ENCODE measurements around the gene MYO18A. TPM values are rescaled to one million over a fixed set of nuclear protein-coding genes. Genes with fewer than 3 reads are reported as not detected.

Gene MYO18A
- total RNA-seq, 4 donors from 2014 or later: 33.2 to 104 (median 59.3) TPM

DNA sequence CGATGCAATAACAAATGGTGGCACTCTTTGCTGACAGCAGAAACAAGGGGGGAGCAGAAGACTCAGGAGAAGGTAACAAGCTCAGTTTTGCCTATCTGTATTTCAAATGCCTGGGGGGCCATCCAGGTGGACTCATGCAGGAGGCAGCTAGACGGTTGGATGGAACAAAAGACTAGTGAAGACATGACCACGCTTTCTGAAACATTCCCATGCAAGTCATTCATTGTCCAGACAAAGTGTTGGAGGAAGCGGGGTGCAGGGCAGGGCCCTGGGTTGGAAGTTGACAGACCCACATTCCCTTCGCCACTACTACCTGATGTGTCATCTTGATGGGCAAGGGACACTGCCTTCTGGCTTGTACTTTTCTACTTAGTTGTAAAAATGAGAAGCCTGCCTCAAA, 36.7 kb upstream of the MYO18A start:
- TF ChIP-seq, protein P1, sequence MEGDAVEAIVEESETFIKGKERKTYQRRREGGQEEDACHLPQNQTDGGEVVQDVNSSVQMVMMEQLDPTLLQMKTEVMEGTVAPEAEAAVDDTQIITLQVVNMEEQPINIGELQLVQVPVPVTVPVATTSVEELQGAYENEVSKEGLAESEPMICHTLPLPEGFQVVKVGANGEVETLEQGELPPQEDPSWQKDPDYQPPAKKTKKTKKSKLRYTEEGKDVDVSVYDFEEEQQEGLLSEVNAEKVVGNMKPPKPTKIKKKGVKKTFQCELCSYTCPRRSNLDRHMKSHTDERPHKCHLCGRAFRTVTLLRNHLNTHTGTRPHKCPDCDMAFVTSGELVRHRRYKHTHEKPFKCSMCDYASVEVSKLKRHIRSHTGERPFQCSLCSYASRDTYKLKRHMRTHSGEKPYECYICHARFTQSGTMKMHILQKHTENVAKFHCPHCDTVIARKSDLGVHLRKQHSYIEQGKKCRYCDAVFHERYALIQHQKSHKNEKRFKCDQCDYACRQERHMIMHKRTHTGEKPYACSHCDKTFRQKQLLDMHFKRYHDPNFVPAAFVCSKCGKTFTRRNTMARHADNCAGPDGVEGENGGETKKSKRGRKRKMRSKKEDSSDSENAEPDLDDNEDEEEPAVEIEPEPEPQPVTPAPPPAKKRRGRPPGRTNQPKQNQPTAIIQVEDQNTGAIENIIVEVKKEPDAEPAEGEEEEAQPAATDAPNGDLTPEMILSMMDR (IDR thresholded peaks at IDR 0.05): no peak
- no peak for TF ChIP-seq POLR2A (IDR thresholded peaks at IDR 0.05)
- no peak overlapping the region for H3K27ac ChIP-seq
- H3K9me3 ChIP-seq: no peaks in the 10 kb centered on the region
- intact Hi-C loops (cut with DNase I; ENCODE audit: low total_unique reads): no loop called here
- DNase-seq: no peak
- H3K27me3 ChIP-seq: no peaks in the 10 kb centered on the region
- H3K4me1 ChIP-seq: no peaks in the 10 kb centered on the region
- no peaks in the 10 kb centered on the region for H3K36me3 ChIP-seq
- H3K4me3 ChIP-seq: no peak overlapping the region

DNA sequence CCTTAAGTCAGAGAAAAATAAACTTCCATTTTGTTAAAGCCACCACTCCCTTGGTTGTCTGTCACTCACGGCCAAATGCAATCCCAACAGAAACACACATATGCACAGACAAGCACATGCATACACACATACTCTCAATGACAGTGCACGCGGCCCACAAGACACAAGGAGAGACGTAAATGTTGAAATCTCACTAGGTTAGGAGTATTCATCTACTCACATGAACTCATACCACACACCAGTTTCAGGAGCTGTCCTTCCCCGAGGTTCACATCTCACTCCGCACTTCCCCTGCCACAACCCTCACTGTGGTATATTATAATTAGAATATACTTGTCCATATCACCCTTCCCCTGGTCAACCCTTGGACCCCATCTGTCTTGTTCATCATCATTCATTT, 36.0 kb upstream of the MYO18A start:
- Histone ChIP-seq H3K36me3 (no peaks in the 10 kb centered on the region), H3K27me3 (no peaks in the 10 kb centered on the region), H3K9me3 (no peaks in the 10 kb centered on the region), H3K4me1 (no peaks in the 10 kb centered on the region), H3K27ac (no peak overlapping the region), H3K4me3 (no peak overlapping the region)
- no peak for DNase-seq
- intact Hi-C loops (cut with DNase I; ENCODE audit: low total_unique reads): no loop called here
- TF ChIP-seq, protein P1 (IDR thresholded peaks at IDR 0.05): no peak
- TF ChIP-seq POLR2A (IDR thresholded peaks at IDR 0.05): no peak

DNA sequence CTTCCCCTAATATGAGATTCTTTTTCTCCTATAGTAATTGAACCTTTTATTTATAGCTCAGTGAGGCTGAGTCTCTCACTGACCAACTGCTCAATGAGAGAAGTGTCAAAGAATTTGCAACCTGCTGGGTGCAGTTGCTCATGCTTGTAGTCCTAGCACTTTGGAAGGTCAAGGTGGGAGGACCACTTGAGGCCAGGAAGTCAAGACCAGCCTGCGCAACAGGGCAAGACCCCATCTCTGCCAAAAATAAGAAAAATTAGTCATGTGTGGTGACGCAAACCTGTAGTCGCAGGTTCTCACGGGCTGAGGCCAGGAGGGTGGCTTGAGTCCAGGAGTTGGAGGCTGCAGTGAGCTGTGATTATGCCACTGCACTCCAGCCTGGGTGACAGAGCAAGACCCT, 35.5 kb upstream of the MYO18A start:
- no peaks in the 10 kb centered on the region for H3K36me3 ChIP-seq
- H3K9me3 ChIP-seq: no peaks in the 10 kb centered on the region
- no peaks in the 10 kb centered on the region for H3K4me1 ChIP-seq
- no peak overlapping the region for H3K27ac ChIP-seq
- TF ChIP-seq, protein P1 (IDR thresholded peaks at IDR 0.05): no peak
- no peak for TF ChIP-seq POLR2A (IDR thresholded peaks at IDR 0.05)
- intact Hi-C loops (cut with DNase I; ENCODE audit: low total_unique reads): no loop called here
- no peaks in the 10 kb centered on the region for H3K27me3 ChIP-seq
- no peak overlapping the region for H3K4me3 ChIP-seq
- DNase-seq: no peak

DNA sequence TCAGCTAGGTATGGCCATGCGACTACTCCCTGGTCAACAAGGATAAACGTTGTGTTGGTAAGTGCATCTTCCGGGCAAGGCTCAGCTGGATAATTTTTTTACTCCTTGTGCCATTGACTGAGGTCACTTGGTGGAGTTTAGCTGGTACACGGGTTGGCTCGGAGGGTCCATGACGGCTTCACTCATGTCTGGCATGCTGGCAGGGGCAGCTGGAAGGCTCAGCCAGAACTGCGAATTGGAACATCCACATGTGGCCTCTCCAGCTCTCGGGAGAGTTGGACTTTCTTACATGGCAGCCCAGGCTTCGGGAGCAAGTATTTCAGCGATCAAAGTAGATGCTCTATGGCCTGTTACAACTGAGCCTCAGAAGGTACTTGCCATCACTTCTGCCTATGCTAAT, 35.0 kb upstream of the MYO18A start:
- intact Hi-C loops (cut with DNase I; ENCODE audit: low total_unique reads): no loop called here
- H3K27ac ChIP-seq: no peak overlapping the region
- H3K36me3 ChIP-seq: no peaks in the 10 kb centered on the region
- TF ChIP-seq, protein P1 (IDR thresholded peaks at IDR 0.05): no peak
- TF ChIP-seq POLR2A (IDR thresholded peaks at IDR 0.05): no peak
- H3K4me3 ChIP-seq: no peak overlapping the region
- no peaks in the 10 kb centered on the region for H3K4me1 ChIP-seq
- H3K9me3 ChIP-seq: no peaks in the 10 kb centered on the region
- DNase-seq: no peak
- H3K27me3 ChIP-seq: no peaks in the 10 kb centered on the region

DNA sequence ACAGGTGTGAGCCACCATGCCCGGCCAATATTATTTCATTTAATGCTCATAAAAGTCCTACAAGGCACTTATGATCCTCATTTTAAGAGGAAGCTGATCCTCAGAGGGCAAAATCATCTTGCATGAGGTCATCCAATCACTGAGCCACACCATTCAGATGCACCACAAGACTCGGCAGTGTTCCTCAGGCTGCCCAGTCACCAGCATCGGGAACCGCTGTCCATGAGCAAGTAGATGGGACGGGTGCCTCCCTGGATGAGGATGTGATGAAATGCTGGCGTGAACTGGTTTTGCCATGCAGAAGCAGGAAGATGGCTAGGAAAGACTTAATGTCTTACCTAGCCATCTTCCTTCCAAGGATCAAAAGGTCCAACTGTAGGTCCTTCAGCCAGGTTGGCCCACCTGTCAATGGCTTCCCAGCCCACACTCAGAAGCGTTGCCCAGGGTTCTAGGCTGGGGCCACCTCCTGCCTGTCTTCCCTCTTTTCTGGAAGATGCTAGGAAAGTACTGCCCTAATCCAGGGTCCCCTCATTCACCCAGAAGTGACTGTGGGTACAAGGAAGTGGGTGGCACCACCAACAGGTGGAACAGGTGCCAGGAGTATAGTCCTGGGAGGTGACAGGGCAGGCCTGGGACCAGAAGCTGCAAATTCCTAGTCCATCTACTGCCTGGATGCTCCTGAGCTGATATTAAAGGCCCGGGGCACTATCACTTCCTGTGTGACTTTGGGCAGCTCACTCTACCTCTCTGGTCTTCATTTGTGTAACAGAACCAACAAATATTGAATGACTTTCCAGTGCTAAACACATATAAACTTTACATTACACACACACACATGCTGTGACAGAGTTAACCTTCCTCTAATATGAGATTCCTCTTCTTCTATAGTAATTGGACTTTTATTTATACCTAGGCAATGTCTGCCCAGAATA, 34.3 kb upstream of the MYO18A start:
- Histone ChIP-seq H3K27ac (no peak overlapping the region), H3K9me3 (no peaks in the 10 kb centered on the region), H3K4me3 (no peak overlapping the region), H3K4me1 (no peaks in the 10 kb centered on the region), H3K27me3 (no peaks in the 10 kb centered on the region), H3K36me3 (no peaks in the 10 kb centered on the region)
- no peak for TF ChIP-seq POLR2A (IDR thresholded peaks at IDR 0.05)
- TF ChIP-seq, protein P1 (IDR thresholded peaks at IDR 0.05): no peak
- intact Hi-C loops (cut with DNase I; ENCODE audit: low total_unique reads): no loop called here
- no peak for DNase-seq

Measured in uterus (tissue), 4 donors.